Measurements from ENCODE around the gene ADGRB2.

Gene ADGRB2

GRCh38 chr1:31763671-31764311 lies 349 bp downstream of the ADGRB2 start:
- no peak for DNase-seq (ENCODE audit: low read depth)

DNA sequence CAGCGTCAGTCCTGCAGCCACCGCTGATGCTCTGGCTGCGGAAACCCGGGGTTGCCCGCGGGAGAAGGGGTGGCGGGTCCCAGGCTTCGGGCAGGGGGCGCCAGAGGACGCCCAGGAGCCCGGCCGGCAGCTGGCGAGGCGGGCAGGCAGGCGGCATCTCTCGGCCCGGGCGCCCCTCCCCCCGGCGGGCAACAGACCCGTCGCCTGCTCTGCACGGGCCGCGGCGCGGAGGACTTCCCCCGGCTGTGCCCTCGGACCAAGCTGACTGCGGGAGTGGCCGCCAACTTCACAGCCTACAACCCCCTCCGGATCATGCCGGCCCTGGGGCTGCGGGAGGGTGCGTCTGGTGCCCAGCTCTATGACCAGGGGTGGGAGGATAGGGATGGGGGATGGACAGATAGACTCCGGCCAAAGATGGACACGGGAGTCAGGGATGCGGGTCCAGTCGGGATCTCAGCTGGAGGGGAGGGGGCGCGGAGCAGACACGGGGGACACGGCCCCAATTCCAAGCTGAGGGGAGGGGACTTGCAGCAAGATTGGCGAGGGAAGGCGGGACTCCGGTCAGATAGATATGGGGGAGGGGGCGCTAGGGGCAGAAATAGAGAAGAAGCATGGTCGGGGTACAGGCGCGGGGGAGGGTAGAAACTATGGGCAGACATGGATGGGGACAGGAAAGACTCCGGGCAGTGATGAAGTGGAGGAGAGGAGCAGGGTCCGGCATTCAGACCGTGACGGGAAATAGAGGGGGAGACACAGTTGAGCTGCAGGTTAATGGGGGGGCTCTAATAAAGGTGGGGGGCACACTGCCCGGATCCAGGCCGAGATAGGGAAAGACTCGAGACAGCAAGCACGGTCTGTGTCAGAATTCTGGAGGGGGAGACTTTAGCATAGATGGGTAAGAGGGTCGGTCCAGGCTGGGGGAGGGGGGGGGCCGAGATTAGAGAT lies 1.1 kb downstream of the ADGRB2 start:
- DNase-seq (ENCODE audit: low read depth) = no peak

- no peak for DNase-seq (ENCODE audit: low read depth)
Measured at GRCh38 chr1:31762323-31762722, 1.8 kb downstream of the ADGRB2 start.

GRCh38 chr1:31761883-31762282 lies 2.3 kb downstream of the ADGRB2 start:
- no peak for DNase-seq (ENCODE audit: low read depth)

DNA sequence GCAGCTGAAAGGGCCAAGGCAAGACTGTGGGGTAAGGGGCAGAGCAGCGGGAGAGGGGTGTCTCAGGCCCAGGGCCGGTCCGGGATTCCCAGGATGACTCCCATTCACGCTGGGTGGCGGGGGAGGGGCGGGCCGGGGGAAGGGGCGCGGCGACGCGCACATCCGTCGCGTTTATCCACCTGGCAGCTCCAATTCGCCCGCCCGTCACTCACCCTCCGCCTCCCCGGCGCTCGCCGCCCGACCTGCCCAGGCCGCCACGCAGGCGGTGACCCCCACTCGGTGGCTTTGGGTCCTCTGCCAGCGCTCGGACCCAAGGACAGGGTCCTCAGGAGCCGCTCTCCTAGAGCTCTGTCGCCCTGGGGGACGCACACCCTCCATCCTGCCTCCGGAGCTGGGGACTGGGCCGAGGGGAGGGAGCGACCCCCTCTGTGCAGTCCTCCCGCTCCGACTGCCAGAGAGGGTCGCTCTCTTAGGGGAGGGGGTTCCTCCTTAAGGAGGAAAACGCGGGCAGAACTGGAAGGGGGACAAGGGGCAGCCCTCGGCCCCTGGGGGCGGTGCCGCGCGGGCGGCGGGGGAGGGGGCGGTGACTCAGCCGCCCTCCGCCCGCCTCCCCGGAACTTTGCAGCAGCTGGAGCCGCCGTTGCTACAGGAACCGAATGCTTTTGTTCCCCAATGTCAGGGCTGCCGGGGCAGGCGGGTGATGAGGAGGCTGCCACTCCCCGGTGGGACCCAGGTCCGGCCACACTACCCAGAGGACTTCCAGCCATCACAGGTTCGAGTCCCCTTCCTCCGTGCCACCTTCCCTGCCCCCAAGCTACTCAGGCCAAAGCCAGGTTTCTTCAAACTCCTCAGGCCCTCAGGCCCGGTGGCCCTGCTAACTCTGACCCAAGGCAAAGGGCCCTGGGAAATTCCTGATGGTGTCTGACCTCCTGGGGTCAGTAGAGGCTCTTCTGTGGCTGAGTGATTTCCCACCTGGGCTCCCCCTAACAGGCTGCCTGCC lies 3.4 kb downstream of the ADGRB2 start:
- no peak for DNase-seq (ENCODE audit: low read depth)

- no peak for DNase-seq (ENCODE audit: low read depth)
Measured at GRCh38 chr1:31759298-31760023, 4.7 kb downstream of the ADGRB2 start.

DNA sequence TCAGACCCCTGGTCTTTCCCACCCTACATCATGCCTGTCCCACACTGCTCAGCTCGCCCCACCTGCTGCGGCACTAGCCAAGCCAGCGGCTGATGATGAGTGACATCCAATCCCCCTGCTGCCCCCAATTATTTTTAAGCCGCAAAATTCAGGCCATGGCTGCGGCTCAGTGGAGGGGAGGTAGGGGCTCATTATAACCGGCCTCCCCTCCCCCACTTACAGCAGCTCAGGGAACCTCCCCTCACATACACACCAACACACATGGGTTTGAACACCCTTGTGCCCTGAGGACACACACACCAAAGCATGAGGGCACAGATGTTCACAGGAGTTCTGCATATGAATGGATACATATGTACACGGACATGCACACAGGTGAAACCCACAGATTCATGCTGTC lies 5.3 kb downstream of the ADGRB2 start:
- DNase-seq (ENCODE audit: low read depth) = no peak

DNA sequence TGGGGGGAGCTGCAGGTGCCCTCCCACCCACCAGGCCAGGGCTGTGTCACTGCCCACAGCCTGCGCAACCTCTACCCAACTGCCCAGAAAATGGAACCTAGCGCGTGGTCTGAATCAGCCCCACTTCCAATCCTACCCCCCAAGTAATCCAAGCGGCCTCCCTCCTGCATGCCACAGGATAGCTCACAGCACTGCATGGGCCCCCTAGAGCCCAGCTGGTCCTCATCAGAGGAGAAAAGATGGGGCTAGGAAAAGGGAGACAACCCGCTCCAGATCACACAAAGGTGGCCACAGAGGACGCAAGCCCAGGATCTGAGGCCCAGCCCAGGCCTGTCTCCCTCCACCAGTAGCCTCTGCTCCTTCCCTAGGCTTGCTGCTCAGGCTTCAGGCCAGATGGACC lies 6.2 kb downstream of the ADGRB2 start:
- no peak for DNase-seq (ENCODE audit: low read depth)

DNA sequence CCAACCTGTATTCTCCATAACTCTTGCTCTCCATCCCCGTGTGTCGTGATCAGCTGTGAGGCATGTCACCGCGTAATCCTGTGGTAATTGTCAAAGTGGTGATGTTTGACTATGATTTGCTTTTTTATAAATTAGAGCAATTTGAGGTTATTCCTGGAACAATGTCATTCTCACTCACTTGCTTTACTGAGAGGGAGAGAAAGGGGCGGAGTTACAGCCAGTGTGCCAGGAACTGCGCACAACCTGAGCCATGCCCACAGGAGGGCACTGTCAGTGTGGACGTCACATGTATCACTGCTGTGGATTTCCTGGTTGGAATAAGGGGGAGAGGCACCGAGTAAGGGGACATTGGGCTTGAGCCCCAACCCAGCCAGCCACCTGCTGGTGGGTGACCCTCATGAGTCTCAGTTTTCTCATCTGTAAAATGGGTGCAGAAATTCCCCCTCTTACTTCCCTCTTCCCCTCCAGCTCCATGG lies 6.9 kb downstream of the ADGRB2 start:
- DNase-seq (ENCODE audit: low read depth) = no peak

DNA sequence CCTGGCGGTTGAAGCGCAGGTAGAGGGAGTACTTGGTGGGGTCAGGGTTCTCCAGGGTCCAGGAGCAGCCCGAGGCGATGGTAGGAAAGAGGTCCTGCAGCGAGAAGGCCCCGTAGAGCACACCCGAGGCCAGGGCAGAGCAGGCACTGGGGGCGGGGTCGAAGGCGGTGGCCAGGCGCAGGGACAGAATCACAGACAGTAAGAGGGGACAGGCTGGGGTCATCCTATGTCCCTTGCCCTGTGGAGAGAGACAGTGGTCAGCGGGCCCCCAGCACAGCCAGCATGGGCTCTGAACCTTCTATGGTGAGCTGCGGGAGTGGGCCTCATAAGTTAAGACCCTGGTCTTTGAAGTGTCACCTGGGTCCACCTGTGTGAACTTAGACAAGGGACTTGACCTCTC lies 7.6 kb downstream of the ADGRB2 start:
- DNase-seq (ENCODE audit: low read depth) = no peak

DNA sequence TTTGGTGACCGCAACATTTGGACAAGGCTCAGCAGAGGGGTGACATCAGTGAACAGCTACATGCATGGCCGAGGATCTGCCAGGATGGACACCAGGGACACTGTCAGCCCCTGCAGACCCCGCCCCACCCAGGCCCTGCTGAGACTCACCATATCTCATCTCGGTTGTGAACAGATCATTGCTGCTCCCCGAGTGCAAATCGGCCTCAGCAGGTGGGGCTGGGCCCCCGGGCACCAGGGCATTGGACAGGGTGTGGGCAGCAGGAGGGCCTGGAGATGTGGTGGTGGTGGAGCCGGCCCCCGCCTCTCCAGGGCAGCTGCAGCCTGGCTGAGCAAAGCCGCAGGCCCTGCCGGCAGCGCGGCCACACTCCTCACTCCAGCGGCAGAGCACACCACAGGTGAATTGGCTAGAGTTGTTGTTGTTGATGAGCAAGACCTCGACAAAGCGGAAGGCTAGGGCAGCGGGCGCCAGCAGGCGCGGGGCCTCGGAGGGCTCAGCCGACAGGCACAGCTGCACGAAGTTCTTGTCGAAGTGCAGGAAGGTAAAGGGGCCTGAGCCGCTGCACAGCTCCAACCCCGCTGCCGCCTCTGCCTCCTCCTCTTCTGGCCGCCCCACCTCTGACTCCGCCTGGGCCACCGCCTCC lies 8.2 kb downstream of the ADGRB2 start:
- DNase-seq (ENCODE audit: low read depth) = no peak

DNA sequence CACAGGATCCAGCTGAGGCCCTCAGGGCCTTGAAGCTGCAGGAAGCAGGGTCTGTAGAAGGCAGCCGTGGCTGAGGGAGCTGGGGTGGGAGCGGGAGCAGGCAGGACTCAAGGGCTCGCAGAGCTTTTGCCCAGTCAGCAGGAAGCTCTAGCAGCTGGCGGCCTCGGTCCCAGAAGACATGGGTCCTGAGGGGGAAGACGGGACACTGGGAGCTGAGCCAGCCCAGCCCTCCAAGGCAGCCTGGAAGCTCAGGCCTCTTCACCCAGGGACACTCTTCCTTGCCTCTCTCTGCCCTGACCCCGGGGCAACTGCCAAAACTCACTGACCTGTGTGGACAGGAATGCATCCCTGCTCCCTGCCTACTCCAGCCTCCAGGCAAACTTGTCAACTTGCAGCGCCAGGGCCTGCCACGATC lies 8.9 kb downstream of the ADGRB2 start:
- DNase-seq (ENCODE audit: low read depth) = no peak

GRCh38 chr1:31754397-31754796 lies 9.7 kb downstream of the ADGRB2 start:
- DNase-seq (ENCODE audit: low read depth) = no peak

- DNase-seq (ENCODE audit: low read depth) = no peak
Measured at GRCh38 chr1:31753707-31754349, 10.3 kb downstream of the ADGRB2 start.

DNA sequence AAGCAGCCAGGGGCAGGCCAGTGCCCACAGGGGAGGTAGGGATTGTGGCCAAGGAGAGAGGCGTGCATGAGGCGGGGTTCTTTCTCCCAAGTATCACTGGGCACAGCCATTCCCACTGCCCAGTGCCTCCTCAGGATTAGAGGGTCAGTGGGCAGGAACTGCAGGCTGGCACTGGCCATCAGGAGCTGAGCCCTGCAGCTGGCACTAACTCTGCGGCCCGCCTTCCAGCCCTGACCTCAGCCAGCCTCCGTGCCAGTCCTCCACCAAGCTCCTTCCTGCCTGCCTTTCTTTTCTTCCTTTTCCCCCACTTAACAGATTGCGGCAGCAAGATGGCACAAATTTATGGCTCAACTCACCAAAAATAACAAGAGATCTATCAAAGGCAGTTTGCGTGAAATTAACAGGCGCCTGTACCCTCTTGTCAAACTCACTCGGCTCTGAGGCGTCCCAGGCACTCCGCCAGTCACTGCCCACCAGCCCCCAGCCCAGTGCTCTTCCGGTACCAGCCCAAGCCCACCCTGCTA lies 11.1 kb downstream of the ADGRB2 start:
- no peak for DNase-seq (ENCODE audit: low read depth)

- DNase-seq (ENCODE audit: low read depth) = no peak
Measured at GRCh38 chr1:31752258-31752657, 11.9 kb downstream of the ADGRB2 start.

- DNase-seq (ENCODE audit: low read depth) = no peak
Measured at GRCh38 chr1:31751822-31752241, 12.3 kb downstream of the ADGRB2 start.

- no peak for DNase-seq (ENCODE audit: low read depth)
Measured at GRCh38 chr1:31750858-31751510, 13.2 kb downstream of the ADGRB2 start.

Data from GM04504 (cell line).